Measurements from ENCODE around the gene PORCN. TPM values are rescaled to one million over a fixed set of nuclear protein-coding genes. Genes with fewer than 3 reads are reported as not detected.

Gene PORCN
- total RNA-seq, 1 experiment from 2014 or later: 12.6 TPM

GRCh38 chrX:48489296-48489695 lies 19.5 kb upstream of the PORCN start:
- Histone ChIP-seq H4K8ac (replicated peaks; ENCODE audit: insufficient read length, low read depth, low read length) (no peak overlapping the region), H3K9me3 (ENCODE audit: control insufficient read depth, low read depth, low read length) (peaks cover 42% of the 10 kb centered on the region), H3K27me3 (ENCODE audit: insufficient read depth, low read length) (no peaks in the 10 kb centered on the region), H2BK15ac (ENCODE audit: low read depth, low read length) (no peak overlapping the region), H3T11ph (ENCODE audit: low read length) (no peak overlapping the region), H3K79me2 (ENCODE audit: insufficient read depth, low read length) (no peaks in the 10 kb centered on the region), H4K91ac (ENCODE audit: insufficient read length, low read depth, low read length) (no peak overlapping the region), H3K4me2 (ENCODE audit: insufficient read depth, insufficient read length, low read length) (no peak overlapping the region), H4K5ac (ENCODE audit: insufficient read length, low read depth, low read length) (no peak overlapping the region), H3K79me1 (ENCODE audit: insufficient read depth, low read depth, low read length, poor library complexity, severe bottlenecking) (no peaks in the 10 kb centered on the region), H3K18ac (ENCODE audit: insufficient read length, low read depth, low read length) (no peak overlapping the region), H3K27ac (ENCODE audit: insufficient read length, low read depth, low read length) (no peak overlapping the region), H3K23ac (ENCODE audit: insufficient read length, low read depth, low read length) (no peak overlapping the region), H3K23me2 (ENCODE audit: insufficient read length, low read depth, low read length, poor library complexity, severe bottlenecking) (no peaks in the 10 kb centered on the region), H3K4ac (ENCODE audit: low read depth, low read length) (no peak overlapping the region), H2BK20ac (ENCODE audit: low read depth, low read length, poor library complexity, severe bottlenecking) (no peak overlapping the region), H2BK5ac (ENCODE audit: insufficient read length, low read length) (no peak overlapping the region), H3K14ac (ENCODE audit: insufficient read depth, low read length) (no peak overlapping the region), H2BK120ac (ENCODE audit: low read depth, low read length, poor library complexity, severe bottlenecking) (no peak overlapping the region), H2BK12ac (ENCODE audit: insufficient read length, low read depth, low read length) (no peak overlapping the region), H3K56ac (ENCODE audit: insufficient read length, low read depth, low read length) (no peak overlapping the region), H3K9ac (ENCODE audit: extremely low read depth, insufficient read length, low read length) (no peak overlapping the region), H2AK5ac (ENCODE audit: insufficient read length, low read length) (no peak overlapping the region), H2AFZ (ENCODE audit: low read length) (no peak overlapping the region), H4K20me1 (ENCODE audit: control insufficient read depth, insufficient read depth, insufficient read length) (no peaks in the 10 kb centered on the region), H3K4me1 (ENCODE audit: insufficient read depth, low read length) (no peaks in the 10 kb centered on the region)
- no peak overlapping the region for H3K4me3 Mint-ChIP-seq
- H3K27me3 Mint-ChIP-seq (ENCODE audit: low read depth): peaks cover 3% of the 10 kb centered on the region; the same call in 1 of the 2 replicates
- TF ChIP-seq, protein P1, sequence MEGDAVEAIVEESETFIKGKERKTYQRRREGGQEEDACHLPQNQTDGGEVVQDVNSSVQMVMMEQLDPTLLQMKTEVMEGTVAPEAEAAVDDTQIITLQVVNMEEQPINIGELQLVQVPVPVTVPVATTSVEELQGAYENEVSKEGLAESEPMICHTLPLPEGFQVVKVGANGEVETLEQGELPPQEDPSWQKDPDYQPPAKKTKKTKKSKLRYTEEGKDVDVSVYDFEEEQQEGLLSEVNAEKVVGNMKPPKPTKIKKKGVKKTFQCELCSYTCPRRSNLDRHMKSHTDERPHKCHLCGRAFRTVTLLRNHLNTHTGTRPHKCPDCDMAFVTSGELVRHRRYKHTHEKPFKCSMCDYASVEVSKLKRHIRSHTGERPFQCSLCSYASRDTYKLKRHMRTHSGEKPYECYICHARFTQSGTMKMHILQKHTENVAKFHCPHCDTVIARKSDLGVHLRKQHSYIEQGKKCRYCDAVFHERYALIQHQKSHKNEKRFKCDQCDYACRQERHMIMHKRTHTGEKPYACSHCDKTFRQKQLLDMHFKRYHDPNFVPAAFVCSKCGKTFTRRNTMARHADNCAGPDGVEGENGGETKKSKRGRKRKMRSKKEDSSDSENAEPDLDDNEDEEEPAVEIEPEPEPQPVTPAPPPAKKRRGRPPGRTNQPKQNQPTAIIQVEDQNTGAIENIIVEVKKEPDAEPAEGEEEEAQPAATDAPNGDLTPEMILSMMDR (conservative IDR thresholded peaks at IDR 0.05): no peak
- peaks cover 57 to 61% of the 10 kb centered on the region in 2 experiments for H3K9me3 Mint-ChIP-seq
- DNase-seq: no peak
- no peak overlapping the region for H3K27ac Mint-ChIP-seq
- no CpG with 5 or more reads among the region's 9 CpGs for WGBS (ENCODE audit: extremely low coverage, insufficient read length, low lambda C conversion rate)
- H3K36me3 Mint-ChIP-seq (ENCODE audit: insufficient read depth in 1 of 3, low read depth in 3 of 3): peaks cover 5 to 18% (median 10%) of the 10 kb centered on the region in 3 experiments
- 0 out of 4 replicates have a peak, but pooled peaks cover 0 to 2% of the 10 kb centered on the region in 2 experiments for H3K4me1 Mint-ChIP-seq

Measured in H9 (cell line).